CD8-positive, alpha-beta memory T cell (primary cell): ENCODE results near the gene C2orf92. TPM values are rescaled to one million over a fixed set of nuclear protein-coding genes. Genes with fewer than 3 reads are reported as not detected.

Experiments
- CTCF ChIA-PET: fragments of 350-600 bp; sonication (Branson Sonifier 250); formaldehyde crosslinking; loops from one replicate; lab custom pipeline; 2021; ENCODE audit warnings: antibody characterized with exemption; lab: Charles Lee
- POLR2A ChIA-PET: fragments of 350-600 bp; sonication (Branson Sonifier 250); formaldehyde crosslinking; loops from one replicate; lab custom pipeline; 2021; ENCODE audit warnings: antibody characterized with exemption; lab: Charles Lee
- DNase-seq, 5 donors: peaks; one replicate each; pipeline versions ENCODE4 v3.0.0 to v3.0.0-alpha.2; 2020 to 2022; ENCODE audit warnings: mixed read lengths in 1 of 5
- H3K27ac ChIP-seq: one replicate; pipeline ENCODE4 v1.7.0; 2013; ENCODE audit warnings: low read depth, mild to moderate bottlenecking, low read length, moderate library complexity
- H3K27me3 ChIP-seq: 2 replicates; pipeline ENCODE4 v1.7.0; 2013; ENCODE audit warnings: low read length, mild to moderate bottlenecking; ENCODE audit not compliant: insufficient read depth, poor library complexity, severe bottlenecking
- H3K36me3 ChIP-seq: 2 replicates; pipeline ENCODE4 v1.7.0; 2013; ENCODE audit warnings: mild to moderate bottlenecking, low read length, moderate library complexity; ENCODE audit not compliant: insufficient read depth
- H3K4me1 ChIP-seq: 2 replicates; pipeline ENCODE4 v1.7.0; 2013; ENCODE audit warnings: mild to moderate bottlenecking, low read length, moderate library complexity; ENCODE audit not compliant: insufficient read depth
- H3K4me3 ChIP-seq: 2 replicates; pipeline ENCODE4 v1.7.0; 2013; ENCODE audit warnings: mild to moderate bottlenecking, low read length
- H3K9me3 ChIP-seq: 2 replicates; pipeline ENCODE4 v1.7.0; 2013; ENCODE audit warnings: mild to moderate bottlenecking, low read length
- H3K27ac Mint-ChIP-seq, 8 donors: one replicate each; pipeline ENCODE4 v1.8.0; 2020 to 2021; ENCODE audit warnings: mixed read lengths in 8 of 8, mild to moderate bottlenecking in 6 of 8, inconsistent platforms in 3 of 8, moderate library complexity in 3 of 8
- H3K27me3 Mint-ChIP-seq, 2 donors: one replicate each; pipeline ENCODE4 v1.8.0; 2020 to 2021; ENCODE audit warnings: mixed read lengths in 2 of 2, mild to moderate bottlenecking in 1 of 2, moderate library complexity in 1 of 2
- H3K36me3 Mint-ChIP-seq, 3 donors: one replicate each; pipeline ENCODE4 v1.8.0; 2020 to 2021; ENCODE audit warnings: mixed read lengths in 3 of 3, inconsistent platforms in 1 of 3, mild to moderate bottlenecking in 1 of 3
- H3K4me1 Mint-ChIP-seq, 3 donors: one replicate each; pipeline ENCODE4 v1.8.0; 2020 to 2021; ENCODE audit warnings: mixed read lengths in 3 of 3, inconsistent platforms in 1 of 3, mild to moderate bottlenecking in 1 of 3
- H3K4me3 Mint-ChIP-seq, 7 donors: one replicate each; pipeline ENCODE4 v1.8.0; 2020 to 2021; ENCODE audit warnings: mixed read lengths in 7 of 7, mild to moderate bottlenecking in 6 of 7, moderate library complexity in 4 of 7, inconsistent platforms in 2 of 7
- H3K9me3 Mint-ChIP-seq, 5 donors: one replicate each; pipeline ENCODE4 v1.8.0; 2020 to 2022; ENCODE audit warnings: mixed read lengths in 5 of 5, mild to moderate bottlenecking in 3 of 5, moderate library complexity in 2 of 5, inconsistent platforms in 1 of 5
- polyA plus RNA-seq: library from polyadenylated mRNA; unstranded; fragments of 300-500 nt; fragmentation: Illumina TruSeq; gene quantifications from one replicate; pipeline ENCODE4 v1.2.3, GENCODE V29; 2021
- total RNA-seq, 2 experiments: library from RNA; stranded (reverse); gene quantifications; one replicate each; pipeline ENCODE4 v1.2.3, GENCODE V29; 2021

Gene C2orf92
- total and polyA plus RNA-seq, 3 experiments from 2014 or later: 4.6 to 6.5 TPM; not detected in 1

DNA sequence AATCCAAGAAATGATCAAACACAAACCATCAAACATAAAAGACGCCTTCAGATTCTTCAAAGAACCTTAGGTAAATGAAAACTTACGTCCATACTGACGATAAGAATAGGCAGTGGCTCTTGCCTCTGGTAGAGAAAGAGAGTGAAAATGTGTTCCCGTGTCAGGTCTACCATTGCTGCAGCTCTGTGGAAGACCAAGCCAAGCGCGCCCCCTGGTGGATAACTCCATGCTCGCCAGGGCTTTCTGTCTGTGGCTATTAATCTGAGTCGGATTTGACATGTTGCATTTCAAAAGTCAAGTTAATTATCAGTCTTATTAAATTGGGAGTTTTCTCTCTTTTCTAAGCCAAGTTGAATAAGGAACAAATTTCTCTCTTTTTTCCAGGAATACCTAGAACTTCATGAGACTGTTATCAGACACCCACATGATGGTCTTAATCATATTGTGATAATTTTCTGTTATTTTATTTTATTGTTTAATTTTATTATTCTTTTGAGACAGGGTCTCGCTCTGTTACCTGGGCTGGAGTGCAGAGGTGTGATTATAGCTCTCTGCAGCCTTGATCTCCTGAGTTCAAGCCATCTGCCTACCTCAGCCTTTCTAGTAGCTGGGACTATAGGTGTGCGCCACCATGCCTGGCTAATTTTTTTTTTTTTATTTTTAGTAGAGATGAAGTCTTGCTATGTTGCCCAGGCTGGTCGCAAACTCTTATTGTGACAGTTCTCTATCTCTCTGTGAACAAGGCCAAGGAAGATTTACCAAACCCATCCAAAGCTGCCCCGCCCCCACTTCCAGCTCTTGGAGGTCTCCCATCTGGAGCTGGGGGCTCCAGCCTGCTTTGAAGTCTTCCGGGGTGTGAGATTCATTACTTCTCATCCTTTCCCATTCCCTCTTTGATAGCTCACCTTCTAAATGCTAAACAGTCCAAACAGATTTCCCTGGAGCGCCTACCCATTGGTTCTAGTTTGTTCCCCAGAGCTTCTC, 28.0 kb downstream of the C2orf92 start:
- peaks cover 4% of the 10 kb centered on the region for H3K4me1 ChIP-seq
- no peak overlapping the region for H3K4me3 ChIP-seq
- peak overlapping the region in 1 of 7 donors; percentile 15 for H3K4me3 Mint-ChIP-seq
- POLR2A ChIA-PET: interaction anchor here (0.8 to 2.4 kb wide), 4 partner anchors 35 to 107 kb away, joined by 3 to 8 read pairs (median 6); partner anchors contain the start of gene COX5B
- H3K36me3 ChIP-seq: no peaks in the 10 kb centered on the region
- peak; percentile 78 to 93 (median 86) for DNase-seq
- CTCF ChIA-PET: interaction anchor here (0.7 to 7.0 kb wide), 19 partner anchors 11 to 1634 kb away, joined by 3 to 100 read pairs (median 11); partner anchors contain the start of genes ACTR1B, ANKRD36B, COX5B and ZAP70
- H3K27me3 ChIP-seq: no peaks in the 10 kb centered on the region
- H3K36me3 Mint-ChIP-seq: no peaks in the 10 kb centered on the region
- H3K27ac ChIP-seq: no peak overlapping the region
- H3K27ac Mint-ChIP-seq: peak overlapping the region in 4 of 8 donors; percentile 34 to 91 (median 70)
- H3K4me1 Mint-ChIP-seq: peaks cover 6 to 11% (median 6%) of the 10 kb centered on the region in 3 donors
- peaks cover 0 to 6% of the 10 kb centered on the region in 2 donors for H3K27me3 Mint-ChIP-seq
- H3K9me3 ChIP-seq: no peaks in the 10 kb centered on the region
- H3K9me3 Mint-ChIP-seq: no peaks in the 10 kb centered on the region

DNA sequence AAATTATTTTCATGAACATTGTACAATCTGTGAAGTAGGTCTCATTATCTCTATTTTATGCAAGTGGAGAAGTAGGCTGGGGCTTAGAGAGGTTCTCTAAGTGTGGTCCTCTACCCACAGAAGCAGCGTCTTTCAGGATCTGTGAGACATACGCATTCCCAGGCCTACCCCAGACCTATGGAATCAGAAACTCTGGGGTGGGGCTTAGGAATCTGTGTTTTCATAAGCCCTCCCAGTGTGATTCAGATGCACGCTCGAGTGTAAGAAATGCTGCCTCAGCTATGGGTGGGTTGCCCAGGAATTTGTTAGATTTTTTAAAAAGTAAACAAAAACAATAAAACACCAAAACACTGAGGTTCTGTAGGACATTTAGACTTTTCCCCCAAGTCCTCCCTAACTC, 29.0 kb downstream of the C2orf92 start:
- H3K27ac Mint-ChIP-seq: no peak overlapping the region
- peaks cover 0 to 6% of the 10 kb centered on the region in 2 donors for H3K27me3 Mint-ChIP-seq
- ChIA-PET POLR2A (interaction anchor here (0.6 to 2.4 kb wide), 4 partner anchors 36 to 108 kb away, joined by 3 to 8 read pairs (median 6); no protein-coding TSS in a partner anchor), CTCF (interaction anchor here (1.1 to 7.0 kb wide), 13 partner anchors 10 to 1635 kb away, joined by 3 to 100 read pairs (median 16); partner anchors contain the start of genes ACTR1B, ANKRD36B, COX5B and ZAP70)
- Histone ChIP-seq H3K4me3 (no peak overlapping the region), H3K36me3 (no peaks in the 10 kb centered on the region), H3K4me1 (peaks cover 4% of the 10 kb centered on the region), H3K9me3 (no peaks in the 10 kb centered on the region), H3K27ac (no peak overlapping the region), H3K27me3 (no peaks in the 10 kb centered on the region)
- H3K4me3 Mint-ChIP-seq: no peak overlapping the region
- no peaks in the 10 kb centered on the region for H3K9me3 Mint-ChIP-seq
- no peaks in the 10 kb centered on the region for H3K36me3 Mint-ChIP-seq
- peaks cover 6 to 11% (median 6%) of the 10 kb centered on the region in 3 donors for H3K4me1 Mint-ChIP-seq
- DNase-seq: no peak

DNA sequence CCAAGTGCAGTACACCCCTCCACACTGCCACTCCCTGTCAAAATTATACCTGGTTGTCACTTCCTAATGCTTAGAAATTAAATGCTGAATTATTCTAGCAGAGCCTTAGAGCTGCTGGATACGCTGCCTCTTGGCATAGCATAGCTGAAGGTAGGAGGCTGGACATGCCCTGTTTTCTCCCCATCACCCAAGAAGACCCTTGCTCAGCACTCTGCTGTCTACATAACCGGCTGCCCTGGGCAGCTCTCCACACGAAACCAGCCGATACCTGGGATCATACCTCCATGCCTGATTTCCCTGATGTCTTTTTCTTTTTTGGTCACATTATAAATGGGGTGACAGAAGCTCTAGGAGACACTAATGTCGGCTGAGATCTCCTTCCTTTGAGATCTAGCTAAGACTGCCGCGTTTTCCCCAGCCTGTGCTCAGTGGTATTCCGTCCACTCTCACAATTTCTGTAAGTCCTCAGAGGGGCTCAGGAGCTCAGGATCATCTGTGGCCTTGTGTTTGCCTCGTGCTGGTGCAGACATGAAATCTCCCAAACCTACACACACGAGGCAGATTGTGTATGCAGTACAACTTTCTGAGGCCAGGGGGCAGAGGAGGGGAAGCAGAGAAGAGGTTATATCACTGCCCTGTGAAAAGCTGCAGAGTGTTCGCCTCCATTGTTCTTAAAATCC, 30.4 kb downstream of the C2orf92 start:
- CTCF ChIA-PET: interaction anchor here (0.8 to 7.0 kb wide), 20 partner anchors 9 to 110 kb away, joined by 3 to 100 read pairs (median 8); partner anchors contain the start of genes ACTR1B, ANKRD36B, C2orf92 and COX5B

DNA sequence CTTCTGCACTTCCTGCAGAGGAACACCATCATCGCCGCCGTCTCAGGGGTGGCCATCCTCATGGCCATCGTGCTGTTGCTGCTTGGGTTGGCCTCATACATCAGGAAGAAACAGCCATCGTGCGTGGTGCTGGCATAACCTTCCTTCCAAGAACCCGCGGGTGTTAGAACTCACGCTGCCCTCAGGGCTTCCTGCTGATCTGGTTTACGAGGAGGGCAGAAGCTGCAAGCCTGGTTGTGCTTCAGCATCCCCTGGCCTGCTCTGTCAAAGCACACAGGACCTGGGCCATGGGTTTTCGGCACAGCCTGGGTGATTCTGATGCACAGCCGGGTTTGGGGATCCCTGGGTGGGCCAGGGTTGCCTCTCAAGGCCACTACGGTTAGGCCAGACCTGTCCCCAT, 31.7 kb downstream of the C2orf92 start:
- POLR2A ChIA-PET: interaction anchor here (0.6 kb wide), 1 partner anchor 47 kb away, joined by 6 read pairs; no protein-coding TSS in a partner anchor
- no peaks in the 10 kb centered on the region for H3K9me3 ChIP-seq
- H3K4me1 ChIP-seq: peaks cover 4% of the 10 kb centered on the region
- DNase-seq: no peak
- H3K36me3 ChIP-seq: no peaks in the 10 kb centered on the region
- peak overlapping the region in 1 of 8 donors; percentile 28 for H3K27ac Mint-ChIP-seq
- H3K4me3 ChIP-seq: no peak overlapping the region
- H3K27ac ChIP-seq: no peak overlapping the region
- H3K27me3 ChIP-seq: no peaks in the 10 kb centered on the region
- no peaks in the 10 kb centered on the region for H3K36me3 Mint-ChIP-seq
- H3K4me3 Mint-ChIP-seq: no peak overlapping the region
- H3K4me1 Mint-ChIP-seq: peaks cover 6 to 11% (median 6%) of the 10 kb centered on the region in 3 donors
- CTCF ChIA-PET: interaction anchor here (1.1 to 7.0 kb wide), 5 partner anchors 8 to 49 kb away, joined by 3 to 100 read pairs (median 43); partner anchors contain the start of gene ZAP70
- H3K27me3 Mint-ChIP-seq: peaks cover 0 to 3% of the 10 kb centered on the region in 2 donors
- no peaks in the 10 kb centered on the region for H3K9me3 Mint-ChIP-seq

More for the DNA sequence above, 30.4 kb downstream of the C2orf92 start:
- DNase-seq: peak in 4 of 5 donors; percentile 36 to 73 (median 49)
- no peak overlapping the region for H3K4me3 Mint-ChIP-seq
- H3K4me3 ChIP-seq: no peak overlapping the region
- no peak overlapping the region for H3K27ac Mint-ChIP-seq
- H3K9me3 Mint-ChIP-seq: no peaks in the 10 kb centered on the region
- H3K4me1 ChIP-seq: peaks cover 4% of the 10 kb centered on the region
- no peaks in the 10 kb centered on the region for H3K36me3 ChIP-seq
- POLR2A ChIA-PET: interaction anchor here (0.9 to 2.4 kb wide), 5 partner anchors 14 to 109 kb away, joined by 3 to 8 read pairs (median 3); partner anchors contain the start of genes COX5B and ZAP70
- no peaks in the 10 kb centered on the region for H3K36me3 Mint-ChIP-seq
- peaks cover 0 to 6% of the 10 kb centered on the region in 2 donors for H3K27me3 Mint-ChIP-seq
- H3K9me3 ChIP-seq: no peaks in the 10 kb centered on the region
- H3K27me3 ChIP-seq: no peaks in the 10 kb centered on the region
- peaks cover 6 to 11% (median 6%) of the 10 kb centered on the region in 3 donors for H3K4me1 Mint-ChIP-seq
- no peak overlapping the region for H3K27ac ChIP-seq

DNA sequence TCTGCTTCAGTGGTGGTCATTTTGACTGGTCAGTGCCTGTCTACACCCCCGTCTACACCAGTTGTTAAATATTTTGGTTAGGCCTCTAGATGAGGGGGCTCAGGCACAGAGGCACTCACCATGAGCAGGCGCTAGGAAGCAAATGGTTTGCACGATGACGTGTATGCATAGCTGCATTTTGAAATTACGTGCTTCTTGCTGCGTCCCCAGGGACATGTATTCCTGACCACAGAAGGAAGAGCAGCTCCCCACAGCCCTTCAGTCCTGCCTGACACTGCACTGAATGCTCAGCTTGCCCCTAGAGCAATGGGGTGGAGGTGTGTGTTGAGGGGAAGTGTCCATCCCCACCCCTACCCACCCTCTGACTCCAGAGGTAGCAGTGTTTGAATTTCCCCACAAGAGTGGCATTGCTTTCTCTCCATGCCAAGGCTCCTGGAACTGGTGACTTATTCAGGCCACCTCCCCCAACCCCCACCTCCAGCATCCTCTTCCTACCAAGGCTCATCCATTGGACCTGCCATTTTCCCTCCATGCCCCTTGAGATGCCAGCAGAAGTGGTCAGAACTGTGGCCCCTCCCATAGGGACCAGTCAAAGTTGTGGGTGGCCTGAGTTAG, 32.4 kb downstream of the C2orf92 start:
- Mint-ChIP-seq H3K27ac (no peak overlapping the region), H3K36me3 (no peaks in the 10 kb centered on the region), H3K27me3 (peaks cover 0 to 3% of the 10 kb centered on the region in 2 donors), H3K4me3 (no peak overlapping the region), H3K4me1 (peaks cover 4 to 10% (median 5%) of the 10 kb centered on the region in 3 donors), H3K9me3 (no peaks in the 10 kb centered on the region)
- no peak for DNase-seq
- H3K36me3 ChIP-seq: no peaks in the 10 kb centered on the region
- H3K4me1 ChIP-seq: peaks cover 2% of the 10 kb centered on the region
- H3K4me3 ChIP-seq: no peak overlapping the region
- H3K27ac ChIP-seq: no peak overlapping the region
- no peaks in the 10 kb centered on the region for H3K9me3 ChIP-seq
- CTCF ChIA-PET: interaction anchor here (1.1 to 7.0 kb wide), 3 partner anchors 8 to 48 kb away, joined by 3 to 100 read pairs (median 43); partner anchors contain the start of gene ZAP70
- POLR2A ChIA-PET: no interaction called here
- no peaks in the 10 kb centered on the region for H3K27me3 ChIP-seq

DNA sequence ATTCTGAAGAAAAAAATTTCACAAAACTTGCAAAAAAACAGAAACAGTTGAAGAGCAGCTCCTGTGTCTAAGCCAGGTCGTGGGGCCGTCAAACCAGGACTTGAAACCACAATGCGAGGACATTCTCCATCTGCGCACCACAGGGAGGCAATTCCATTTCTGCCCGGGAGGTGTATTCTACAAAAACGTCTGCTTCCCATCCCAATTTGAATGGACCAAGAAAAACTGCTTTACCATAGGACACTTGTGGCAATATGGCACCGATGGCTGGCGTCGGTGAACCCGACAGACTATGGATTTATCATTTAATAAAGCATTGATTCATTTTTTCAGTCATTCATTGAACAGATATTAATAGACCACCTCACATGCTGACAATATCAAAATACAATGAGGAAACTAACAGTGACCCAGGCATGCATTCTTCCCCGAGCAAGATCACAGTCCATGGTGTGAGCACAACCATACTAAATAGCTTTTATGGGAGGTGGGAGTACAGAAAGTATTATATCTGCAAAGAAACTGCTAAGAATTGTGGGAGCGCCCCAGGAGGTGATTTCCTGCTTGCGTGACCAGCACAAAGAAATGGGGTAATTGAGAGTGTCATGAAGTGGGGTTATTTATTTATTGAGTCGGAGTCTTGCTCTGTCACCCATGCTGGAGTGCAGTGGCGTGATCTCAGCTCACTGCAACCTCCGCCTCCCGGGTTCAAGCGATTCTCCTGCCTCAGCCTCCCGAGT, 33.4 kb downstream of the C2orf92 start:
- Histone ChIP-seq H3K36me3 (no peaks in the 10 kb centered on the region), H3K4me3 (no peak overlapping the region), H3K4me1 (no peaks in the 10 kb centered on the region), H3K9me3 (no peaks in the 10 kb centered on the region), H3K27me3 (no peaks in the 10 kb centered on the region), H3K27ac (no peak overlapping the region)
- Mint-ChIP-seq H3K9me3 (no peaks in the 10 kb centered on the region), H3K4me3 (no peak overlapping the region), H3K36me3 (no peaks in the 10 kb centered on the region), H3K27ac (no peak overlapping the region), H3K4me1 (peaks cover 0 to 6% (median 1%) of the 10 kb centered on the region in 3 donors), H3K27me3 (peaks cover 0 to 3% of the 10 kb centered on the region in 2 donors)
- ChIA-PET CTCF (interaction anchor here (0.6 to 16.2 kb wide), 3 partner anchors 10 to 43 kb away, joined by 3 to 301 read pairs (median 43); partner anchors contain the start of gene ZAP70), POLR2A (no interaction called here)
- no peak for DNase-seq
